ENCODE results near the gene PHACTR3. TPM values are rescaled to one million over a fixed set of nuclear protein-coding genes. Genes with fewer than 3 reads are reported as not detected.

PHACTR3 gene
- total RNA-seq, 1 experiment from 2014 or later: not detected

GRCh38 chr20:59588236-59588855 is 16.0 kb upstream of the PHACTR3 start:
- Histone ChIP-seq H3K4ac (ENCODE audit: low read depth, low read length) (no peak overlapping the region), H2BK12ac (ENCODE audit: insufficient read length, low read depth, low read length) (no peak overlapping the region), H3K14ac (ENCODE audit: insufficient read depth, low read length) (no peak overlapping the region; the same call in 1 of the 2 replicates), H2BK15ac (ENCODE audit: low read depth, low read length) (no peak overlapping the region), H4K20me1 (ENCODE audit: control insufficient read depth, insufficient read depth, insufficient read length) (no peaks in the 10 kb centered on the region), H3K9ac (ENCODE audit: extremely low read depth, insufficient read length, low read length) (no peak overlapping the region), H2AFZ (ENCODE audit: low read length) (no peak overlapping the region), H2AK5ac (ENCODE audit: insufficient read length, low read length) (no peak overlapping the region), H4K5ac (ENCODE audit: insufficient read length, low read depth, low read length) (no peak overlapping the region), H3K79me2 (ENCODE audit: insufficient read depth, low read length) (no peaks in the 10 kb centered on the region), H3K56ac (ENCODE audit: insufficient read length, low read depth, low read length) (no peak overlapping the region), H2BK120ac (ENCODE audit: low read depth, low read length, poor library complexity, severe bottlenecking) (no peak overlapping the region), H3K27me3 (ENCODE audit: insufficient read depth, low read length) (no peaks in the 10 kb centered on the region; the same call in 1 of the 2 replicates), H4K91ac (ENCODE audit: insufficient read length, low read depth, low read length) (no peak overlapping the region), H3K9me3 (ENCODE audit: control insufficient read depth, low read depth, low read length) (no peaks in the 10 kb centered on the region), H3T11ph (ENCODE audit: low read length) (no peak overlapping the region), H3K27ac (ENCODE audit: insufficient read length, low read depth, low read length) (no peak overlapping the region), H2BK20ac (ENCODE audit: low read depth, low read length, poor library complexity, severe bottlenecking) (no peak overlapping the region), H3K18ac (ENCODE audit: insufficient read length, low read depth, low read length) (no peak overlapping the region), H3K23me2 (ENCODE audit: insufficient read length, low read depth, low read length, poor library complexity, severe bottlenecking) (no peaks in the 10 kb centered on the region), H3K79me1 (ENCODE audit: insufficient read depth, low read depth, low read length, poor library complexity, severe bottlenecking) (no peaks in the 10 kb centered on the region), H3K4me1 (ENCODE audit: insufficient read depth, low read length) (no peaks in the 10 kb centered on the region), H3K4me2 (ENCODE audit: insufficient read depth, insufficient read length, low read length) (no peak overlapping the region), H2BK5ac (ENCODE audit: insufficient read length, low read length) (no peak overlapping the region), H4K8ac (replicated peaks; ENCODE audit: insufficient read length, low read depth, low read length) (no peak overlapping the region), H3K23ac (ENCODE audit: insufficient read length, low read depth, low read length) (no peak overlapping the region)
- Mint-ChIP-seq H3K4me3 (no peak overlapping the region), H3K36me3 (ENCODE audit: insufficient read depth in 1 of 3, low read depth in 3 of 3) (no peaks in the 10 kb centered on the region), H3K27me3 (ENCODE audit: low read depth) (peaks cover 67% of the 10 kb centered on the region), H3K4me1 (no peaks in the 10 kb centered on the region), H3K27ac (no peak overlapping the region), H3K9me3 (peaks cover 0 to 72% of the 10 kb centered on the region in 2 experiments; a peak in 2 of 5 replicates)
- TF ChIP-seq, protein P1, sequence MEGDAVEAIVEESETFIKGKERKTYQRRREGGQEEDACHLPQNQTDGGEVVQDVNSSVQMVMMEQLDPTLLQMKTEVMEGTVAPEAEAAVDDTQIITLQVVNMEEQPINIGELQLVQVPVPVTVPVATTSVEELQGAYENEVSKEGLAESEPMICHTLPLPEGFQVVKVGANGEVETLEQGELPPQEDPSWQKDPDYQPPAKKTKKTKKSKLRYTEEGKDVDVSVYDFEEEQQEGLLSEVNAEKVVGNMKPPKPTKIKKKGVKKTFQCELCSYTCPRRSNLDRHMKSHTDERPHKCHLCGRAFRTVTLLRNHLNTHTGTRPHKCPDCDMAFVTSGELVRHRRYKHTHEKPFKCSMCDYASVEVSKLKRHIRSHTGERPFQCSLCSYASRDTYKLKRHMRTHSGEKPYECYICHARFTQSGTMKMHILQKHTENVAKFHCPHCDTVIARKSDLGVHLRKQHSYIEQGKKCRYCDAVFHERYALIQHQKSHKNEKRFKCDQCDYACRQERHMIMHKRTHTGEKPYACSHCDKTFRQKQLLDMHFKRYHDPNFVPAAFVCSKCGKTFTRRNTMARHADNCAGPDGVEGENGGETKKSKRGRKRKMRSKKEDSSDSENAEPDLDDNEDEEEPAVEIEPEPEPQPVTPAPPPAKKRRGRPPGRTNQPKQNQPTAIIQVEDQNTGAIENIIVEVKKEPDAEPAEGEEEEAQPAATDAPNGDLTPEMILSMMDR (conservative IDR thresholded peaks at IDR 0.05): no peak
- WGBS (ENCODE audit: extremely low coverage, insufficient read length, low lambda C conversion rate): no CpG with 5 or more reads among the region's 13 CpGs
- no peak for DNase-seq

Measured in H9 (cell line).